SK-N-SH (cell line): ENCODE data around the gene TMPRSS2. TPM values are rescaled to one million over a fixed set of nuclear protein-coding genes. Genes with fewer than 3 reads are reported as not detected.

ENCODE experiments used
- CTCF ChIA-PET: fragments of 300-600, 350-600 bp; formaldehyde crosslinking; extraction: SDS; loops from one replicate; lab custom pipeline; 2021; lab: Yijun Ruan, JAX
- POLR2A ChIA-PET: fragments of 350-600 bp; sonication (Branson Sonifier 250); formaldehyde crosslinking; extraction: SDS; loops from one replicate; lab custom pipeline; 2020; ENCODE audit warnings: antibody characterized with exemption, inconsistent platforms; lab: Yijun Ruan, JAX
- DNase-seq: peaks from one replicate; pipeline ENCODE4 v3.0.0; 2012
- H2AFZ ChIP-seq: fragments of 200-600 bp; sonication (generic); 2 replicates; pipeline ENCODE4 v1.8.1; 2016; ENCODE audit warnings: antibody characterized with exemption, mild to moderate bottlenecking, low read depth
- H3F3A ChIP-seq: fragments of 200-600 bp; sonication (generic); replicated peaks from 2 replicates; pipeline ENCODE3; 2016; ENCODE audit warnings: antibody characterized with exemption, mild to moderate bottlenecking; ENCODE audit not compliant: insufficient read depth
- H3K27ac ChIP-seq, 2 experiments: fragments of 200-500 bp in 1 of 2; fragments of 200-600 bp in 1 of 2; sonication (Bioruptor generic) in 1 of 2; sonication (generic), shearing (Covaris generic) in 1 of 2; 2 replicates each; pipeline versions ENCODE4 v1.5.1 to v1.6.1; 2014 to 2016; ENCODE audit warnings: low read depth in 2 of 2, inconsistent platforms in 1 of 2, low read length in 1 of 2, mild to moderate bottlenecking in 1 of 2, mixed read lengths in 1 of 2
- H3K27me3 ChIP-seq: fragments of 200-600 bp; sonication (generic), shearing (Covaris generic); 2 replicates; pipeline ENCODE4 v1.6.1; 2016; ENCODE audit warnings: mixed run types; ENCODE audit not compliant: insufficient read depth
- H3K36me3 ChIP-seq, 2 experiments: fragments of 200-500 bp in 1 of 2; fragments of 200-600 bp in 1 of 2; sonication (Bioruptor generic) in 1 of 2; sonication (generic) in 1 of 2; replicated peaks in 1 of 2; 2 replicates each; pipeline versions ENCODE3 to v1.5.1; 2014 to 2016; ENCODE audit warnings: low read length in 1 of 2, mild to moderate bottlenecking in 1 of 2; ENCODE audit not compliant: insufficient read depth in 2 of 2, control insufficient read depth in 1 of 2
- H3K4me1 ChIP-seq, 2 experiments: fragments of 200-500 bp in 1 of 2; fragments of 200-600 bp in 1 of 2; sonication (Bioruptor generic) in 1 of 2; sonication (generic), shearing (Covaris generic) in 1 of 2; 2 replicates each; pipeline versions ENCODE4 v1.5.1 to v1.6.1; 2014 to 2016; ENCODE audit warnings: low read depth in 1 of 2, low read length in 1 of 2, mixed run types in 1 of 2; ENCODE audit not compliant: insufficient read depth in 2 of 2, control insufficient read depth in 1 of 2
- H3K4me2 ChIP-seq: fragments of 200-600 bp; sonication (generic), shearing (Covaris generic); 2 replicates; pipeline ENCODE4 v1.6.1; 2017; ENCODE audit warnings: mixed run types
- H3K4me3 ChIP-seq, 2 experiments: fragments of 200-500 bp in 1 of 2; fragments of 200-600 bp in 1 of 2; sonication (Bioruptor generic) in 1 of 2; sonication (generic), shearing (Covaris generic) in 1 of 2; 2 replicates each; pipeline versions ENCODE4 v1.5.1 to v1.8.1; 2014 to 2016; ENCODE audit warnings: low read depth in 2 of 2, inconsistent platforms in 1 of 2, low read length in 1 of 2, mild to moderate bottlenecking in 1 of 2, mixed read lengths in 1 of 2, moderate library complexity in 1 of 2
- H3K79me2 ChIP-seq: fragments of 200-600 bp; sonication (generic); 2 replicates; pipeline ENCODE4 v1.8.1; 2017; ENCODE audit warnings: mild to moderate bottlenecking; ENCODE audit not compliant: insufficient read depth
- H3K9ac ChIP-seq: fragments of 200-600 bp; sonication (generic); 2 replicates; pipeline ENCODE4 v1.6.1; 2017; ENCODE audit warnings: mixed run types
- H3K9me2 ChIP-seq: fragments of 200-600 bp; sonication (generic); 2 replicates; pipeline ENCODE4 v1.6.1; 2017; ENCODE audit warnings: mixed run types
- H3K9me3 ChIP-seq: fragments of 200-600 bp; sonication (generic); 2 replicates; pipeline ENCODE4 v1.6.1; 2017; ENCODE audit warnings: mixed run types, mild to moderate bottlenecking, moderate library complexity
- H4K20me1 ChIP-seq: fragments of 200-600 bp; sonication (generic); 2 replicates; pipeline ENCODE4 v1.6.1; 2017; ENCODE audit warnings: mild to moderate bottlenecking, mixed run types; ENCODE audit not compliant: insufficient read depth
- FOXM1 ChIP-seq: IDR thresholded peaks from 2 replicates; pipeline ENCODE4 v1.4.0; 2012; ENCODE audit warnings: low read depth, mild to moderate bottlenecking
- POLR2AphosphoS5 ChIP-seq: IDR thresholded peaks from 2 replicates; pipeline ENCODE4 v1.6.1; 2012; ENCODE audit warnings: low read depth, low read length
- RCOR1 ChIP-seq: fragments of 150-350 bp; IDR thresholded peaks from 2 replicates; pipeline ENCODE4 v1.6.1; 2017; ENCODE audit warnings: antibody characterized with exemption, low read length
- REST ChIP-seq: IDR thresholded peaks from 2 replicates; pipeline ENCODE4 v1.6.1; 2012; ENCODE audit warnings: mild to moderate bottlenecking, low read depth, low read length, moderate library complexity
- RFX5 ChIP-seq: IDR thresholded peaks from 2 replicates; pipeline ENCODE4 v1.6.1; 2012; ENCODE audit warnings: mild to moderate bottlenecking, improper control_type of control experiment, low read length
- RXRA ChIP-seq: IDR thresholded peaks from 2 replicates; pipeline ENCODE4 v1.4.0; 2012; ENCODE audit warnings: low read depth, mild to moderate bottlenecking, borderline replicate concordance
- WGBS: methylation state at CpG from one replicate; pipeline ENCODE4 v1.1.6; 2017; ENCODE audit warnings: low lambda C conversion rate; 5-methylcytosine and 5-hydroxymethylcytosine counted together
- polyA plus RNA-seq, 3 experiments: library from polyadenylated mRNA; depleted of rRNA; stranded (reverse); fragments of >200 nt; gene quantifications; 2 replicates each; pipeline ENCODE4 v1.2.3, GENCODE V29; 2012

TMPRSS2 gene
- polyA plus RNA-seq, 1 of the 3 experiments (the other 2 are of a cell fraction) = not detected

GRCh38 chr21:41479686-41480085, 28.3 kb downstream of the TMPRSS2 start:
- Histone ChIP-seq H4K20me1 (no peaks in the 10 kb centered on the region), H2AFZ (no peak overlapping the region), H3K9me3 (no peaks in the 10 kb centered on the region), H3K4me2 (no peak overlapping the region), H3K9me2 (no peaks in the 10 kb centered on the region), H3K27ac (no peak overlapping the region), H3K9ac (no peak overlapping the region), H3F3A (no peaks in the 10 kb centered on the region), H3K27me3 (no peaks in the 10 kb centered on the region), H3K79me2 (no peaks in the 10 kb centered on the region), H3K4me3 (no peak overlapping the region), H3K4me1 (no peaks in the 10 kb centered on the region), H3K36me3 (no peaks in the 10 kb centered on the region)
- DNase-seq = no peak
- POLR2A ChIA-PET = no interaction called here
- WGBS = 20% methylated on average over 5 of the region's 8 CpGs
- TF ChIP-seq RFX5 (no peak), FOXM1 (no peak)
- CTCF ChIA-PET = interaction anchor here (1.1 kb wide), 1 partner anchor 197 kb away, joined by 3 read pairs; no protein-coding TSS in a partner anchor

- no peak overlapping the region for H2AFZ ChIP-seq
- H3K9me3 ChIP-seq = no peaks in the 10 kb centered on the region
- H3K36me3 ChIP-seq = no peaks in the 10 kb centered on the region
- no peak for DNase-seq
- no peaks in the 10 kb centered on the region for H3K79me2 ChIP-seq
- no peak overlapping the region for H3K4me3 ChIP-seq
- H3K9ac ChIP-seq = no peak overlapping the region
- ChIA-PET CTCF (interaction anchor here (2.2 kb wide), 1 partner anchor 195 kb away, joined by 5 read pairs; no protein-coding TSS in a partner anchor), POLR2A (no interaction called here)
- WGBS = 59% methylated on average over 11 of the region's 11 CpGs
- H3F3A ChIP-seq = no peaks in the 10 kb centered on the region
- TF ChIP-seq RXRA (no peak), REST (no peak), RCOR1 (no peak), POLR2AphosphoS5 (no peak)
- no peaks in the 10 kb centered on the region for H4K20me1 ChIP-seq
- no peaks in the 10 kb centered on the region for H3K9me2 ChIP-seq
- no peak overlapping the region for H3K4me2 ChIP-seq
- H3K4me1 ChIP-seq = no peaks in the 10 kb centered on the region
- H3K27me3 ChIP-seq = no peaks in the 10 kb centered on the region
- H3K27ac ChIP-seq = no peak overlapping the region
Observed at GRCh38 chr21:41478319-41479177, 29.4 kb downstream of the TMPRSS2 start.
